Activated CD8-positive, alpha-beta T cell treated with anti-CD3 and anti-CD28 coated beads, Interleukin-2, amount 10 ng/mL, durations not matched to agents 7 days and 5 days (primary cell): ENCODE measurements around the gene TBC1D22A. TPM values are rescaled to one million over a fixed set of nuclear protein-coding genes. Genes with fewer than 3 reads are reported as not detected.
"Not testable (repeated sequence)": the region's sequence is repeated elsewhere in the genome, so short reads cannot be mapped to it uniquely, and the experiment has no call there.

Experiments
- ATAC-seq: fragments of 150-1000 bp; cut with Tn5 transposase; one replicate; pipeline ENCODE4 v1.10.0; 2021; ENCODE audit warnings: moderate library complexity
- CTCF ChIA-PET: fragments of 350-600 bp; sonication (Branson Sonifier 250); formaldehyde crosslinking; loops from one replicate; lab custom pipeline; 2021; ENCODE audit warnings: antibody characterized with exemption; lab: Charles Lee
- POLR2A ChIA-PET: fragments of 350-600 bp; sonication (Branson Sonifier 250); formaldehyde crosslinking; loops from one replicate; lab custom pipeline; 2021; ENCODE audit warnings: antibody characterized with exemption; lab: Charles Lee
- DNase-seq: peaks from one replicate; pipeline ENCODE4 v3.0.0-alpha.2; 2020
- H3K27ac Mint-ChIP-seq: one replicate; pipeline ENCODE4 v1.8.0; 2021; ENCODE audit warnings: mild to moderate bottlenecking, mixed read lengths
- H3K27me3 Mint-ChIP-seq: one replicate; pipeline ENCODE4 v1.8.0; 2021; ENCODE audit warnings: low read depth, mixed read lengths
- H3K36me3 Mint-ChIP-seq: one replicate; pipeline ENCODE4 v1.8.0; 2021; ENCODE audit warnings: low read depth, mixed read lengths
- H3K4me1 Mint-ChIP-seq: one replicate; pipeline ENCODE4 v1.8.0; 2021; ENCODE audit warnings: low read depth, mixed read lengths
- H3K4me3 Mint-ChIP-seq: one replicate; pipeline ENCODE4 v1.8.0; 2021; ENCODE audit warnings: mild to moderate bottlenecking, mixed read lengths
- H3K9me3 Mint-ChIP-seq: one replicate; pipeline ENCODE4 v1.8.0; 2022; ENCODE audit warnings: mixed read lengths; ENCODE audit not compliant: insufficient read depth
- total RNA-seq, 2 experiments: library from RNA; stranded (reverse); gene quantifications; one replicate each; pipeline ENCODE4 v1.2.3, GENCODE V29; 2021

TBC1D22A gene
- total RNA-seq, 2 experiments from 2014 or later = 34.1 to 38.7 TPM

GRCh38 chr22:46775850-46776826, 13.7 kb downstream of the TBC1D22A start:
- H3K4me3 Mint-ChIP-seq = peak overlapping the region; percentile 22

GRCh38 chr22:46776876-46777608, 14.6 kb downstream of the TBC1D22A start:
- POLR2A ChIA-PET = interaction anchor here (1.7 kb wide), 1 partner anchor 14 kb away, joined by 6 read pairs; the partner anchor contains the start of gene TBC1D22A
- Mint-ChIP-seq H3K27me3 (no peaks in the 10 kb centered on the region), H3K4me3 (peak overlapping the region; percentile 22), H3K9me3 (no peaks in the 10 kb centered on the region), H3K36me3 (peaks cover 22% of the 10 kb centered on the region), H3K27ac (peak overlapping the region; percentile 81), H3K4me1 (peaks cover 53% of the 10 kb centered on the region)
- CTCF ChIA-PET = interaction anchor here (1.0 to 2.8 kb wide), 4 partner anchors 8 to 26 kb away, joined by 3 to 10 read pairs (median 6); no protein-coding TSS in a partner anchor
- DNase-seq (no peak), ATAC-seq (no peak)

More at GRCh38 chr22:46775850-46776826, 13.7 kb downstream of the TBC1D22A start:
- ChIA-PET POLR2A (interaction anchor here (0.6 to 3.1 kb wide), 3 partner anchors 13 to 27 kb away, joined by 4 to 25 read pairs (median 6); partner anchors contain the start of gene TBC1D22A), CTCF (interaction anchor here (1.2 to 2.8 kb wide), 2 partner anchors 17 to 27 kb away, joined by 6 to 8 read pairs; no protein-coding TSS in a partner anchor)
- H3K27me3 Mint-ChIP-seq = no peaks in the 10 kb centered on the region
- no peak for DNase-seq
- peaks cover 53% of the 10 kb centered on the region for H3K4me1 Mint-ChIP-seq
- H3K9me3 Mint-ChIP-seq = no peaks in the 10 kb centered on the region
- H3K36me3 Mint-ChIP-seq = peaks cover 28% of the 10 kb centered on the region
- peak overlapping the region; percentile 81 for H3K27ac Mint-ChIP-seq
- ATAC-seq = no peak

- Mint-ChIP-seq H3K4me3 (peak overlapping the region; percentile 22), H3K36me3 (peaks cover 22% of the 10 kb centered on the region), H3K9me3 (no peaks in the 10 kb centered on the region), H3K27ac (peak overlapping the region; percentile 81), H3K4me1 (peaks cover 53% of the 10 kb centered on the region), H3K27me3 (no peaks in the 10 kb centered on the region)
- CTCF ChIA-PET = interaction anchor here (1.0 to 2.8 kb wide), 4 partner anchors 8 to 26 kb away, joined by 3 to 10 read pairs (median 6); no protein-coding TSS in a partner anchor
- ATAC-seq (no peak), DNase-seq (no peak)
- POLR2A ChIA-PET = interaction anchor here (1.7 kb wide), 1 partner anchor 15 kb away, joined by 6 read pairs; the partner anchor contains the start of gene TBC1D22A
These were observed 15.1 kb downstream of the TBC1D22A start for GRCh38 chr22:46777609-46777970.

GRCh38 chr22:46779023-46779422, 16.6 kb downstream of the TBC1D22A start:
- DNase-seq = no peak
- CTCF ChIA-PET = interaction anchor here (1.5 to 2.8 kb wide), 2 partner anchors 19 to 24 kb away, joined by 3 to 8 read pairs; no protein-coding TSS in a partner anchor
- POLR2A ChIA-PET = no interaction called here
- Mint-ChIP-seq H3K36me3 (peaks cover 19% of the 10 kb centered on the region), H3K4me1 (peaks cover 41% of the 10 kb centered on the region), H3K9me3 (no peaks in the 10 kb centered on the region), H3K27me3 (no peaks in the 10 kb centered on the region), H3K4me3 (no peak overlapping the region), H3K27ac (no peak overlapping the region)
- ATAC-seq = no peak

GRCh38 chr22:46779651-46780050, 17.2 kb downstream of the TBC1D22A start:
- peaks cover 35% of the 10 kb centered on the region for H3K4me1 Mint-ChIP-seq
- ChIA-PET POLR2A (interaction anchor here (1.5 kb wide), 1 partner anchor 17 kb away, joined by 5 read pairs; the partner anchor contains the start of gene TBC1D22A), CTCF (interaction anchor here (0.6 to 1.5 kb wide), 3 partner anchors 17 to 76 kb away, joined by 3 to 4 read pairs (median 3); partner anchors contain the start of gene TBC1D22A)
- H3K9me3 Mint-ChIP-seq = no peaks in the 10 kb centered on the region
- H3K27me3 Mint-ChIP-seq = no peaks in the 10 kb centered on the region
- no peak for ATAC-seq
- DNase-seq = no peak
- H3K36me3 Mint-ChIP-seq = peaks cover 19% of the 10 kb centered on the region
- H3K4me3 Mint-ChIP-seq = no peak overlapping the region
- H3K27ac Mint-ChIP-seq = no peak overlapping the region

- Mint-ChIP-seq H3K27ac (no peak overlapping the region), H3K4me3 (no peak overlapping the region), H3K9me3 (no peaks in the 10 kb centered on the region), H3K27me3 (no peaks in the 10 kb centered on the region), H3K4me1 (peaks cover 33% of the 10 kb centered on the region), H3K36me3 (peaks cover 22% of the 10 kb centered on the region)
- ATAC-seq = no peak
- DNase-seq = no peak
- ChIA-PET POLR2A (interaction anchor here (1.5 kb wide), 1 partner anchor 18 kb away, joined by 5 read pairs; the partner anchor contains the start of gene TBC1D22A), CTCF (interaction anchor here (0.6 to 1.5 kb wide), 4 partner anchors 17 to 76 kb away, joined by 3 to 4 read pairs (median 3); partner anchors contain the start of gene TBC1D22A)
These were observed 18.0 kb downstream of the TBC1D22A start for GRCh38 chr22:46780453-46780852.

GRCh38 chr22:46781291-46781690, 18.8 kb downstream of the TBC1D22A start:
- POLR2A ChIA-PET = interaction anchor here (1.5 kb wide), 1 partner anchor 19 kb away, joined by 5 read pairs; the partner anchor contains the start of gene TBC1D22A
- no peak for DNase-seq
- no peak for ATAC-seq
- Mint-ChIP-seq H3K4me3 (no peak overlapping the region), H3K4me1 (peaks cover 27% of the 10 kb centered on the region), H3K36me3 (peaks cover 27% of the 10 kb centered on the region), H3K9me3 (no peaks in the 10 kb centered on the region), H3K27me3 (no peaks in the 10 kb centered on the region), H3K27ac (no peak overlapping the region)
- CTCF ChIA-PET = interaction anchor here (1.1 to 1.5 kb wide), 2 partner anchors 18 kb away, joined by 3 to 4 read pairs; partner anchors contain the start of gene TBC1D22A

- Mint-ChIP-seq H3K4me1 (peaks cover 18% of the 10 kb centered on the region), H3K36me3 (peaks cover 22% of the 10 kb centered on the region)
- DNase-seq, ATAC-seq, H3K27ac Mint-ChIP-seq, H3K9me3 Mint-ChIP-seq, H3K4me3 Mint-ChIP-seq, H3K27me3 Mint-ChIP-seq, POLR2A ChIA-PET: not testable (repeated sequence)
- CTCF ChIA-PET = interaction anchor here (1.5 kb wide), 1 partner anchor 22 kb away, joined by 4 read pairs; no protein-coding TSS in a partner anchor
These were observed 19.8 kb downstream of the TBC1D22A start for GRCh38 chr22:46782200-46782599.

GRCh38 chr22:46783721-46784120, 21.3 kb downstream of the TBC1D22A start:
- Mint-ChIP-seq H3K27ac (no peak overlapping the region), H3K4me1 (peaks cover 15% of the 10 kb centered on the region), H3K4me3 (no peak overlapping the region), H3K27me3 (no peaks in the 10 kb centered on the region), H3K9me3 (no peaks in the 10 kb centered on the region), H3K36me3 (peaks cover 26% of the 10 kb centered on the region)
- ChIA-PET POLR2A (no interaction called here), CTCF (interaction anchor here (1.5 to 3.2 kb wide), 3 partner anchors 19 to 25 kb away, joined by 4 to 12 read pairs (median 5); no protein-coding TSS in a partner anchor)
- no peak for ATAC-seq
- DNase-seq = no peak

GRCh38 chr22:46788441-46789172, 26.2 kb downstream of the TBC1D22A start:
- H3K27me3 Mint-ChIP-seq = no peaks in the 10 kb centered on the region
- peaks cover 56% of the 10 kb centered on the region for H3K4me1 Mint-ChIP-seq
- CTCF ChIA-PET = interaction anchor here (1.0 to 2.7 kb wide), 2 partner anchors 11 to 16 kb away, joined by 3 to 9 read pairs; no protein-coding TSS in a partner anchor
- DNase-seq (peak; percentile 50), ATAC-seq (no peak)
- peak overlapping the region; percentile 12 for H3K4me3 Mint-ChIP-seq
- peaks cover 45% of the 10 kb centered on the region for H3K36me3 Mint-ChIP-seq
- peak overlapping the region; percentile 87 for H3K27ac Mint-ChIP-seq
- H3K9me3 Mint-ChIP-seq = no peaks in the 10 kb centered on the region
- POLR2A ChIA-PET = interaction anchor here (1.4 kb wide), 1 partner anchor 26 kb away, joined by 6 read pairs; the partner anchor contains the start of gene TBC1D22A
